ENCODE results near the gene MAPKAP1.

The MAPKAP1 gene

DNA sequence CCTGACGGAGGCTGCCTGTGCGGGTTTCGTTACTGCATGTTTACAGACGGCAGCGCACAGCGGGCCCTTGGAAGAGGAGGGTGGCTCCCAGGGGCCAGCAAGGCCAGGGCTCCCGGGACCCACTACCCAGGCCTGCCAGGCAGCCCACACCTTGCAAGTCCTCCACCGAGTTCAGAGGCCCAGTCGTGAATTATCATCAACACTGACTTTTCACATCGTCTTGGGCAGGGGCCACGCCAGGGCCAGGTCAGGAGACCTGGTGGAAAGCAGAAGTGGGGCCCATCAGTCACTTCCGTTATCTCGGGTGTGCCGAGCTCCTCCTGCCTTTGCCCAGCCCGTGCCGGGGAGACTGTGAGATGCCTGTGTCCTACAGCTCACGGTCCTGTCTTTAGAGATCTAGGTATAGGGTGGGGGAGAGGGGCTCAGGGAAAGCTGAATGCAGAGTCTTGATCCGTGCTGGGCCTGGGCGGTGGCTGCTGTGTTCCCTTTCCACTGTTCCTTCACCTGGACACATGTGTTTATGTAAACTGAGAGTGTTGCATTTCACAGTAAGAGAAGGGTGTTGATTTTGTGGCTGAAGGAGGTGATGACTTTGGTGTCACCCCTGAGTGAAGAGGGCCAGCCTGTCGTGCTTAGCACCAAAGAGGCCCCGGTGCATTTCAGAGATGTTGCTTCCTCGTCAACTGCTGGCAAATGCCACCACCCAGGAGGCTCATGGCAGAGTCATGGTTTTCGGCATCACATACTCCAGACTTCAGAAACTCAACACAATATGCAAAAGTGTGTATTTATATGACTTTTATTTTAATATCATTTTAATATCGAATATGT, 270.2 kb downstream of the MAPKAP1 start:
- Histone ChIP-seq H3K4me1 (ENCODE audit: control insufficient read depth, low read depth, low read length) (no peaks in the 10 kb centered on the region), H3K79me2 (ENCODE audit: control insufficient read depth, insufficient read depth, low read length) (no peaks in the 10 kb centered on the region), H4K5ac (ENCODE audit: low read length) (no peak overlapping the region), H2BK15ac (replicated peaks; ENCODE audit: low read depth) (no peak overlapping the region), H2AK5ac (ENCODE audit: low read length) (no peak overlapping the region), H2BK5ac (ENCODE audit: low read length) (no peak overlapping the region), H3K9ac (ENCODE audit: low read length) (no peak overlapping the region), H3K36me3 (ENCODE audit: control insufficient read depth, insufficient read depth, low read length) (no peaks in the 10 kb centered on the region), H3K18ac (ENCODE audit: low read length) (no peak overlapping the region), H4K8ac (ENCODE audit: low read depth, low read length) (no peak overlapping the region), H3K23ac (ENCODE audit: low read length) (no peak overlapping the region), H3K4ac (ENCODE audit: low read depth, low read length) (no peak overlapping the region), H2BK120ac (ENCODE audit: low read depth, low read length) (no peak overlapping the region), H3K4me2 (ENCODE audit: low read length) (no peak overlapping the region), H3K27me3 (ENCODE audit: insufficient read depth, low read length, poor library complexity) (no peaks in the 10 kb centered on the region), H3K4me3 (ENCODE audit: low read length) (no peak overlapping the region), H3K27ac (ENCODE audit: low read depth, low read length) (no peak overlapping the region), H3K56ac (ENCODE audit: low read length) (no peak overlapping the region), H3K79me1 (ENCODE audit: low read length) (no peaks in the 10 kb centered on the region)
- no peak for DNase-seq
- WGBS (ENCODE audit: extremely low coverage, insufficient coverage, low lambda C conversion rate): no CpG with 5 or more reads among the region's 24 CpGs

DNA sequence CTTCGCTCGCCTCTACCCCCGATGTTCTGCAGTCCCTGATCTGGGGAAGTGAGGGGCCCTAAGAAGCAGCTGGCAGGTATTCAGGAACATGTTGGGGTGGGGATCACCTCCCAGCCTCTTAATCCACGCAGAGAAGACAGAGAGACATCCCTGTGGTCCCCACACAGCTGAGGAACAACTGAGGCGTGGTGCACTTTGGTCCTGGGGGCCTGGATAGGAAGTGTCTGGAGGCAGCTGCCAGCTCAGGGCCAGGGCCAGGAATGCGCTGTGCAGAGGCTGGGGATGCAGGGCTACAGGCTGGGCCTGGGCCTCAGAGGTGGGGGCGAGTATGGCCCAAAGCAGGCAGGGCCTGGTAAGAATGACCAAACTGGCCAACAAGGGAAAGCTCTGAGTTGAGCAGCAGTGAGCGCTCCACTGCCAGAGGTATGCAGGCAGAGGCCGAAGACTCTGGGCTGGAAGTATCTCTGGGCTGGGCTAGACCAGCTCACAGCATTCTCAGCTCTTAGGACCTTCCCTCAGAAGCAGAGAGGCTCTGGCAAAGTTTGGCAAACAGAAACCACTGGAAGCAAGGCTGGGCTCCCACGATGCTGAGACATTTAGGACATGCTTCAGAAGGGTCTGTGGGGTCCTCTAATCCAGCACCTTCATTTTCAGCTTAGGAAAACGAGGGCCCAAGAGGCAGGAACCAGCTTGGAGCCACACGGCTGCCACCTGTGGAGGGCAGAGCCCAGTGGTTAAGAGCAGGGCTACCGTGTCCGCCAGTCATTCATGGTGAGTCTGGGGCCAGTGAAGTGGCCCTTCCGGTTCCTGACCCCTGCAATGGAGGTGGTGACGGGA, 271.0 kb downstream of the MAPKAP1 start:
- no peak overlapping the region for H3K4ac ChIP-seq (ENCODE audit: low read depth, low read length)
- no peak overlapping the region for H2BK5ac ChIP-seq (ENCODE audit: low read length)
- no peak overlapping the region for H3K56ac ChIP-seq (ENCODE audit: low read length)
- no peaks in the 10 kb centered on the region for H3K79me2 ChIP-seq (ENCODE audit: control insufficient read depth, insufficient read depth, low read length)
- no peaks in the 10 kb centered on the region for H3K36me3 ChIP-seq (ENCODE audit: control insufficient read depth, insufficient read depth, low read length)
- no peaks in the 10 kb centered on the region for H3K27me3 ChIP-seq (ENCODE audit: insufficient read depth, low read length, poor library complexity)
- no peaks in the 10 kb centered on the region for H3K4me1 ChIP-seq (ENCODE audit: control insufficient read depth, low read depth, low read length)
- no peak overlapping the region for H4K5ac ChIP-seq (ENCODE audit: low read length)
- H3K4me3 ChIP-seq (ENCODE audit: low read length): no peak overlapping the region
- H2AK5ac ChIP-seq (ENCODE audit: low read length): no peak overlapping the region
- no peaks in the 10 kb centered on the region for H3K79me1 ChIP-seq (ENCODE audit: low read length)
- no peak overlapping the region for H4K8ac ChIP-seq (ENCODE audit: low read depth, low read length)
- no peak overlapping the region for H2BK120ac ChIP-seq (ENCODE audit: low read depth, low read length)
- H2BK15ac ChIP-seq (replicated peaks; ENCODE audit: low read depth): no peak overlapping the region
- WGBS (ENCODE audit: extremely low coverage, insufficient coverage, low lambda C conversion rate): no CpG with 5 or more reads among the region's 16 CpGs
- H3K9ac ChIP-seq (ENCODE audit: low read length): no peak overlapping the region
- no peak overlapping the region for H3K23ac ChIP-seq (ENCODE audit: low read length)
- no peak overlapping the region for H3K18ac ChIP-seq (ENCODE audit: low read length)
- no peak overlapping the region for H3K27ac ChIP-seq (ENCODE audit: low read depth, low read length)
- no peak overlapping the region for H3K4me2 ChIP-seq (ENCODE audit: low read length)
- no peak for DNase-seq

DNA sequence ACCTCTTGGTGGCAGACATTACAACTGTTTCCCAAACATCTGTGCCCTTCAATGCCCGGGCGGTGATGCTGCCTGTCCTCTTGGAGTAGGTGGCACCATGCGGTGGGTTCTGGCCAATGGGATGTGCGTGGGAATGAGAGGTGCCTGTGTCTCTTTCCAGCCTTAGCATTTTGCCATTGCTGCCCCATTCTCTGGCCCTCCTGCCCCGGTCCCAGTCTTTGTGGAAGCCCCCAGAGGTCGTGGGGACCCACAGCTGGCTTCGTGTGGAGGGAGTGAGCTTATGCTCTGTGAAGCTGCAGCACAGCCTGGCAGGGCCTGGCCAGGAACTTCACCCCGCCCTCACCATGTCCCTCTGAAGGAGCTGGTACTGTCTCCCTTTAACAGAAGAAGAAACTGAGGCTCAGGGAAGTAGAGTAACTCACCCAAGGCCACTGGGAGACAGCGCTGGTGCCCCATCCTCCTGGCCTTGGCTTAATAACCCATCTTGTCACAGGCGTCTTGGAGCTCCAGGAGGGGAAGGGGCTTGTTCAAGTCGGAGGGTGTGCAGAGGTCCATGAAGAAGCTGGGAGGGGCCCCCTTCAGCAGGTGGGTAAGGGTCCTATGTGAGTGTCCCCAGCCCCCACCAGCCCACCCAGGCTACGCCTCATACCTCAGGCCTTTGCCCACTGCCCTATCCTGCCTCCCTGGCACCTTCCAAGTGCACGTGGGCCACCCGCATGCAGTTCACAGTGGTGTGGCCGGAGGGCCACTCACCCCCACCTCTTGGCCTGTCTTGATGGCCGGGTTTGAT, 271.8 kb downstream of the MAPKAP1 start:
- no peak overlapping the region for H3K56ac ChIP-seq (ENCODE audit: low read length)
- H3K23ac ChIP-seq (ENCODE audit: low read length): no peak overlapping the region
- no peak overlapping the region for H2BK5ac ChIP-seq (ENCODE audit: low read length)
- no peak overlapping the region for H4K8ac ChIP-seq (ENCODE audit: low read depth, low read length)
- no peak overlapping the region for H3K4me3 ChIP-seq (ENCODE audit: low read length)
- no peak for DNase-seq
- H3K27ac ChIP-seq (ENCODE audit: low read depth, low read length): no peak overlapping the region
- H3K79me2 ChIP-seq (ENCODE audit: control insufficient read depth, insufficient read depth, low read length): no peaks in the 10 kb centered on the region
- H3K4ac ChIP-seq (ENCODE audit: low read depth, low read length): no peak overlapping the region
- H4K5ac ChIP-seq (ENCODE audit: low read length): no peak overlapping the region
- H2BK15ac ChIP-seq (replicated peaks; ENCODE audit: low read depth): no peak overlapping the region
- no peak overlapping the region for H3K9ac ChIP-seq (ENCODE audit: low read length)
- H3K79me1 ChIP-seq (ENCODE audit: low read length): no peaks in the 10 kb centered on the region
- H3K27me3 ChIP-seq (ENCODE audit: insufficient read depth, low read length, poor library complexity): no peaks in the 10 kb centered on the region
- no peak overlapping the region for H2BK120ac ChIP-seq (ENCODE audit: low read depth, low read length)
- WGBS (ENCODE audit: extremely low coverage, insufficient coverage, low lambda C conversion rate): no CpG with 5 or more reads among the region's 16 CpGs
- H3K36me3 ChIP-seq (ENCODE audit: control insufficient read depth, insufficient read depth, low read length): no peaks in the 10 kb centered on the region
- H3K4me2 ChIP-seq (ENCODE audit: low read length): no peak overlapping the region
- no peaks in the 10 kb centered on the region for H3K4me1 ChIP-seq (ENCODE audit: control insufficient read depth, low read depth, low read length)
- H3K18ac ChIP-seq (ENCODE audit: low read length): no peak overlapping the region
- no peak overlapping the region for H2AK5ac ChIP-seq (ENCODE audit: low read length)

DNA sequence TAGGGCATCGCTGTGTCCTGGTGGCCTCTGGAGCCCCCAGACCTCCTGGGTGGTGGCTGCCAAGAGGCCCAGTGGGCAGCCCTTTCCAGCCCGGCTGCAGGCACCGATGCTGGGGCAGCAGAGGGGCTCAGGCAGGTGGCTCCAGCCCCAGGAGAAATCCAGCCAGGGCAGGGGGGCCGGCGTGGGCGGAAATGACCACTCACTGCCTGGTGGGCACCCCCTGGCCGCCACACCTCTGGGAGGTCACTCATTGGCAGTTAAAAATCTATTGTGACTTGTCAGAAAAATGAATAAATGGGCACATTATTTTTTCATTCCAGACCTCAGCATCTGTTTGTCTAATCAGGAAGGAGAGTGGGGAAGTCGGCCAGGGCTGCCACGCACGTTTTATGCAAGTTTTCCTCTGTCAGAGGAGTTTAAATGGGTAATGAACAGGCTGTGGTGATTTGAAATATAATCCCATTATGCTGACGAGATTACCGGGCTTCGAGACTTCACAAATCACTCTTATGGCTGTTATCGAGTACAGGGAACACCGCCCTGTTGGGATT, 273.5 kb downstream of the MAPKAP1 start:
- no CpG with 5 or more reads among the region's 15 CpGs for WGBS (ENCODE audit: extremely low coverage, insufficient coverage, low lambda C conversion rate)
- Histone ChIP-seq H2BK15ac (replicated peaks; ENCODE audit: low read depth) (no peak overlapping the region), H3K4me2 (ENCODE audit: low read length) (no peak overlapping the region), H3K4me3 (ENCODE audit: low read length) (no peak overlapping the region), H3K4me1 (ENCODE audit: control insufficient read depth, low read depth, low read length) (no peaks in the 10 kb centered on the region), H4K8ac (ENCODE audit: low read depth, low read length) (no peak overlapping the region), H3K27me3 (ENCODE audit: insufficient read depth, low read length, poor library complexity) (no peaks in the 10 kb centered on the region), H3K79me2 (ENCODE audit: control insufficient read depth, insufficient read depth, low read length) (no peaks in the 10 kb centered on the region), H3K36me3 (ENCODE audit: control insufficient read depth, insufficient read depth, low read length) (no peaks in the 10 kb centered on the region), H3K4ac (ENCODE audit: low read depth, low read length) (no peak overlapping the region), H4K5ac (ENCODE audit: low read length) (no peak overlapping the region), H3K9ac (ENCODE audit: low read length) (no peak overlapping the region), H2BK120ac (ENCODE audit: low read depth, low read length) (no peak overlapping the region), H3K56ac (ENCODE audit: low read length) (no peak overlapping the region), H3K23ac (ENCODE audit: low read length) (no peak overlapping the region), H3K79me1 (ENCODE audit: low read length) (no peaks in the 10 kb centered on the region), H2BK5ac (ENCODE audit: low read length) (no peak overlapping the region), H3K27ac (ENCODE audit: low read depth, low read length) (no peak overlapping the region), H3K18ac (ENCODE audit: low read length) (no peak overlapping the region), H2AK5ac (ENCODE audit: low read length) (no peak overlapping the region)
- no peak for DNase-seq

DNA sequence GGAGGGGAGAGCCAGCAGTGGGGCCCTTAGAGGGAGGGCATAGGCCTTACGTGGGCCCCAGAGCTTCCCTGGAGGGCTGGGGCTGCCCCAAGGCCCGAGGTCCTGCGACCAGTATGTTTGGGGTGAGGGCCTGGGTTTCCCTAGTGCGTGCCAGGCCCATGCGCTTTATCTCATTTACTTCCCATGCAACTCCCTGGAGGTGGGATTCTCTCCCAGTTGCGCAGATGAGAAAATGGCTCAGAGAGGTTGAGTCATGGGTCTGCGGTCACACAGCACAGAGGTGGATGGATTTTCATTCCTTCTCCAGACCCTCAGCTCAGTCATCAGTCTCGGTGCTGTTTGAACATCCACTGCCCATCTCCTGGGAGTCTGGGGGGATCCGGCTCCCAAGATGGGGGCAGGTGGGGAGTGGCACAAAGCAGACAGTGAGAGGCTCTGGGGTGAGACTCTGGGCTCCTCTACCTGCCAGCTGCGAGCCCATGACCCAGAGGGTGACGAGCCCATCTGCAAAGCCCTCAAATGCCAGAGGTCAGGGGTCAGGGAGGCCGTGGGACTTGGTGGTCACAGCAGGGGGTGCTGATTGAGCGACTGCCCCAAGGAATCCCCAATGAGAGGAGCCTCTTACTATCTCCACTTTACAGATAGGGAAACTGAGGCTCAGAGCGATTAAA, 274.2 kb downstream of the MAPKAP1 start:
- H3K4me3 ChIP-seq (ENCODE audit: low read length): no peak overlapping the region
- H3K56ac ChIP-seq (ENCODE audit: low read length): no peak overlapping the region
- no peaks in the 10 kb centered on the region for H3K27me3 ChIP-seq (ENCODE audit: insufficient read depth, low read length, poor library complexity)
- no peak overlapping the region for H2BK120ac ChIP-seq (ENCODE audit: low read depth, low read length)
- no peak overlapping the region for H2BK5ac ChIP-seq (ENCODE audit: low read length)
- H3K79me2 ChIP-seq (ENCODE audit: control insufficient read depth, insufficient read depth, low read length): no peaks in the 10 kb centered on the region
- no peak for DNase-seq
- no CpG with 5 or more reads among the region's 14 CpGs for WGBS (ENCODE audit: extremely low coverage, insufficient coverage, low lambda C conversion rate)
- no peak overlapping the region for H3K4ac ChIP-seq (ENCODE audit: low read depth, low read length)
- H2BK15ac ChIP-seq (replicated peaks; ENCODE audit: low read depth): no peak overlapping the region
- H3K79me1 ChIP-seq (ENCODE audit: low read length): no peaks in the 10 kb centered on the region
- H3K9ac ChIP-seq (ENCODE audit: low read length): no peak overlapping the region
- H3K27ac ChIP-seq (ENCODE audit: low read depth, low read length): no peak overlapping the region
- no peak overlapping the region for H4K8ac ChIP-seq (ENCODE audit: low read depth, low read length)
- no peak overlapping the region for H3K18ac ChIP-seq (ENCODE audit: low read length)
- no peaks in the 10 kb centered on the region for H3K36me3 ChIP-seq (ENCODE audit: control insufficient read depth, insufficient read depth, low read length)
- H3K23ac ChIP-seq (ENCODE audit: low read length): no peak overlapping the region
- no peak overlapping the region for H4K5ac ChIP-seq (ENCODE audit: low read length)
- no peaks in the 10 kb centered on the region for H3K4me1 ChIP-seq (ENCODE audit: control insufficient read depth, low read depth, low read length)
- no peak overlapping the region for H2AK5ac ChIP-seq (ENCODE audit: low read length)
- no peak overlapping the region for H3K4me2 ChIP-seq (ENCODE audit: low read length)
